Measurements from ENCODE around the gene SERPINI2.
A peak's percentile ranks its signal among the peaks of the same experiment; 100 is the strongest.

The SERPINI2 gene

DNA sequence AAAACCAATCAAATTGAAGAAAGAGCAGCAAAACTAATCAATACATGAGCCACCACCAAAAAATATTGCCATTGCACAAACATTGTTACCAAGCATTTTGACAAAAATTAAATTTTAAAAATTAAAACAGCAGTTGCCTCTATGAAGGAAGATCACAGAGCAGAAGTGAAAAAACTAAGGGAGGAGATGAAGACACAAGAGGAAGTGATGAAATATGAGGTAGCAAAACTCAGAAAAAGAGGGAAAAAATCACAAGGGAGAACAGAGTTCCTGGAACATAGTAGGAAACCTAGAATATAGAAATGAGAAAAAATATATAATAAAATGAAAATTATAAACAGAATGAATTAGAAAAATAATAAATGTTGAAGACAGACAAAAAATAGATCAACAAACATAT, 7.3 kb upstream of the SERPINI2 start:
- H3K4me3 ChIP-seq (ENCODE audit: low read length), result no peak overlapping the region
- TF ChIP-seq, protein P1, sequence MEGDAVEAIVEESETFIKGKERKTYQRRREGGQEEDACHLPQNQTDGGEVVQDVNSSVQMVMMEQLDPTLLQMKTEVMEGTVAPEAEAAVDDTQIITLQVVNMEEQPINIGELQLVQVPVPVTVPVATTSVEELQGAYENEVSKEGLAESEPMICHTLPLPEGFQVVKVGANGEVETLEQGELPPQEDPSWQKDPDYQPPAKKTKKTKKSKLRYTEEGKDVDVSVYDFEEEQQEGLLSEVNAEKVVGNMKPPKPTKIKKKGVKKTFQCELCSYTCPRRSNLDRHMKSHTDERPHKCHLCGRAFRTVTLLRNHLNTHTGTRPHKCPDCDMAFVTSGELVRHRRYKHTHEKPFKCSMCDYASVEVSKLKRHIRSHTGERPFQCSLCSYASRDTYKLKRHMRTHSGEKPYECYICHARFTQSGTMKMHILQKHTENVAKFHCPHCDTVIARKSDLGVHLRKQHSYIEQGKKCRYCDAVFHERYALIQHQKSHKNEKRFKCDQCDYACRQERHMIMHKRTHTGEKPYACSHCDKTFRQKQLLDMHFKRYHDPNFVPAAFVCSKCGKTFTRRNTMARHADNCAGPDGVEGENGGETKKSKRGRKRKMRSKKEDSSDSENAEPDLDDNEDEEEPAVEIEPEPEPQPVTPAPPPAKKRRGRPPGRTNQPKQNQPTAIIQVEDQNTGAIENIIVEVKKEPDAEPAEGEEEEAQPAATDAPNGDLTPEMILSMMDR (IDR thresholded peaks at IDR 0.05; ENCODE audit: insufficient read depth, low read depth, low read length, missing control alignments), result no peak
- no peak for DNase-seq (ENCODE audit: low read depth)

DNA sequence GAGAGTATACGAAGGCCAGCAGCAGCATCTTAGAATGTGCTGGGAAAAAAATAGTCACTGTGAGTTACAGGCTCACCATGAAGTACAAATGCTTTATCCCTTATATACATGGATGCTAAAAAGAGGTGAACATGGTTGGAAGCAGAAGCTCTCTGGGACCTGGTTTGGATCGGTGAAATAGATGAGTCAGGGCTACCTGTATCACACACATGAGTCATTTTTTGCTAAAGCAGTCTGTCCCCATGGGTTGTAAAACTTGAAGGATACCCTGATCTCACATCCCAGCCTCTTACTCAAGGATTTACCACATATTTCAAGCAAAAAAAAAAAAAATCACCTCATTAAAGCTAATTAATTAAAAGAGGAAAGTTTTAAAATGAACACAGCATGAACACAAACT, 6.9 kb upstream of the SERPINI2 start:
- TF ChIP-seq, protein P1 (IDR thresholded peaks at IDR 0.05; ENCODE audit: insufficient read depth, low read depth, low read length, missing control alignments), result no peak
- no peak overlapping the region for H3K4me3 ChIP-seq (ENCODE audit: low read length)
- peak; percentile 47 for DNase-seq (ENCODE audit: low read depth)

DNA sequence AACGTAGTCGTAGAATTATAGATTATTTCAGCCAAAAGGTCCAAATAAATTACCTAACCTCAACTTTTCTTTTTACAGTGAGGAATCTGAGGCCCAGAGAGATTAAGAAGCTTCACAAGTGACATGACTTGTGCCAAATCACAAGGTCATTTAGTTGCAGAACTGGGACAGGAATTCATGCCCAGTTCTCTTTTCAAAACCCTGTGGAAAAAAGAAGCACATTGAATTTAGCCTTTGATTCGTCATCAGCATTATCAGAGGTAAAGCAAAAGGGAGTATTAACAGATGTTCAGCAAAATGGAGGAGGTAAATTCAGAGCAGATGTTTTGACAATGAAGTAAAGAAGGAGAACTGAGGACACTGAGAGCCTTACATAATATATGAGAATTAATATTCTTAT, 4.5 kb downstream of the SERPINI2 start:
- TF ChIP-seq, protein P1 (IDR thresholded peaks at IDR 0.05; ENCODE audit: insufficient read depth, low read depth, low read length, missing control alignments), result no peak
- no peak for DNase-seq (ENCODE audit: low read depth)
- H3K4me3 ChIP-seq (ENCODE audit: low read length), result no peak overlapping the region

DNA sequence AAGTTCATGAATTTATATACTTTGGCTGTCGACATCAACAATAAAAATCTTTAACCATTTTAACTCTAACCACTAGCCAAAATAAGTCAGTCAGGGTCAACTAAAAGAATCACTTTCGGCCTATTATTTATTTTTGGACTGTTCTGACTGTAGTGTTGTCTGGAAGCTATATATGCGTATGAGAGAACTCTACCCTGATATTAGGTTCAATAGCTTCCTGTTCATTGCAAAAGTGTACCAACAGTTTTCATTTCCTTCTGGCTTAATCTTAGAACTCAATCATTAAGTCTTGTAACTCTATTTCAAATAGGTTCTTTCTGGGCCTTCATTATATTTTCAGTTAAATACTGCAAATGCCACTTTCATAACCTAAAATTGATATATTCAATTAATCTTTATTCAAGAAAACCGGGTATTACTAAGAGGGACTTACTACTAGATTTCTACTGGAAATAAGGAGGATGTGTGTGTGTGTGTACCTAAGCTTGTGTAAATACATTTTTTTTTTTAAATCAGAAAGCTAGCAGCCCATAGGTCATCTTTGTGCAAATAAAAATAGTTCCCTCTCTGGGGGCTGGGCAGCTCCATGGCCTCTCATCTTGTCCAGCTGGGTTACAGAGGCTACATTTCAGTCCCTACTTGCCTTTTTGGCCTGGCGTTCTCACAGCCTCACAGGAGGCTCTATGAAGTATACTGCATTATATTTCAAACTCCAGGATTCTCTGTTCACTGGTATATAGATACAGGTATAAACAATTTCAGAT, 5.8 kb downstream of the SERPINI2 start:
- TF ChIP-seq, protein P1 (IDR thresholded peaks at IDR 0.05; ENCODE audit: insufficient read depth, low read depth, low read length, missing control alignments), result no peak
- DNase-seq (ENCODE audit: low read depth), result no peak
- H3K4me3 ChIP-seq (ENCODE audit: low read length), result no peak overlapping the region

DNA sequence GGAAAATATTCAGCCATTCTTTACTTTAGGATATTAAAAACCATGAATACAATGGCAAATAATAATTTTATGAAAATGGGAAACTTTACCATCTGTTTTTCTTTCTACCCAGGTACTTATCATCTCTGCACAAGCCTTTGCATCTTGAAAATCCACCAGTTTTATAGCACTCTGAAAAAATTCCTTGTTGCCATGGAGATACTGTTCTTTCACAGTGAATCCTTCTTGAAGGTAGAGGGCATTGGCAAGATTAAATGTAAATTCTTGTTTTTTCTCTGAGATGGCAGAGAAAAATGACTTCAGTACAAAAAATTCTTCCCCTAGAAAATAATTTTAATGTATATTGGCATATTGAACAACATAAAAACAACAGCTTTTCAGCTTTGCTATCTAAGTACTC, 6.9 kb downstream of the SERPINI2 start:
- no peak overlapping the region for H3K4me3 ChIP-seq (ENCODE audit: low read length)
- TF ChIP-seq, protein P1 (IDR thresholded peaks at IDR 0.05; ENCODE audit: insufficient read depth, low read depth, low read length, missing control alignments), result no peak
- no peak for DNase-seq (ENCODE audit: low read depth)

DNA sequence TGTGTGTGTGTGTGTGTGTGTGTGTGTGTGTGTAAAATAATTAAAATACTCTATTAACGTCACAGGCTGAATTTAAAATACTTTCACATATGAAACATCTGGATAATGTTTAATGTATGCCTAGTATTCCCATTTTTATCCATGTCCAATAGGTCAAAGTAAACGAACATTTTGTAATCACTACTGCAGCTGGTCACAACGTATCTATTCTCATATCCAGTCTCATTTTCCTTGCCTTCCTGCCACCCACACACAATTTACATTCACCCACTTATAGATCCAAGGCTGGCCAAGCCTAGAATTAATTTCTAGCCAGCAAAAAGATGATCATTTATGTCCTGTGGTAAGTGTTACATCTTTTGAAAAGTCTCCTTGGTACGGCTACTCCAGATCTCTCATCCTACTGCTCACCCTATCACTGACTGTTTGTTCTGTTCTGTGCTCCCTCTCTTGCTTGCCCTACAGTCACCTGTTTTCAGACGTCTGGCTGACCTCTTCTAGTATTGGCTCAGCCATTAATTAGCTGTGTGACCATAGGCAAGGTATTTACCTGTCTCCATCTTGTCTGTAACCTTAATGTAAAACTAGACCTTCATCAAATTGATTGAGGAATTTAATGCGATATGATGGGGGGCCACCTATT, 17.6 kb downstream of the SERPINI2 start:
- TF ChIP-seq, protein P1 (IDR thresholded peaks at IDR 0.05; ENCODE audit: insufficient read depth, low read depth, low read length, missing control alignments), result no peak
- no peak for DNase-seq (ENCODE audit: low read depth)
- no peak overlapping the region for H3K4me3 ChIP-seq (ENCODE audit: low read length)
